Activated CD4-positive, alpha-beta T cell treated with anti-CD3 and anti-CD28 coated beads, Interleukin-10, Interleukin-2, amounts not matched to agents 100 ng/mL and 50 ng/mL, durations not matched to agents 16 hours and 8 hours (primary cell): ENCODE data around the gene TSHZ3.

Experiments used
- DNase-seq: peaks from one replicate; pipeline ENCODE4 v3.0.0-alpha.2; 2020

Gene TSHZ3

GRCh38 chr19:31337008-31337914, 12.0 kb downstream of the TSHZ3 start:
- no peak for DNase-seq

GRCh38 chr19:31335716-31336115, 13.5 kb downstream of the TSHZ3 start:
- no peak for DNase-seq

GRCh38 chr19:31334849-31335624, 14.2 kb downstream of the TSHZ3 start:
- DNase-seq: no peak

GRCh38 chr19:31334101-31334848, 15.0 kb downstream of the TSHZ3 start:
- DNase-seq: no peak

GRCh38 chr19:31332096-31332495, 17.1 kb downstream of the TSHZ3 start:
- DNase-seq: no peak

- no peak for DNase-seq
These were observed 17.7 kb downstream of the TSHZ3 start for GRCh38 chr19:31331536-31331935.

- no peak for DNase-seq
These were observed 18.5 kb downstream of the TSHZ3 start for GRCh38 chr19:31330761-31331160.

- no peak for DNase-seq
These were observed 19.0 kb downstream of the TSHZ3 start for GRCh38 chr19:31330237-31330636.

- DNase-seq: no peak
These were observed 19.4 kb downstream of the TSHZ3 start for GRCh38 chr19:31329819-31330218.

GRCh38 chr19:31328238-31328637, 21.0 kb downstream of the TSHZ3 start:
- no peak for DNase-seq

GRCh38 chr19:31326329-31327028, 22.8 kb downstream of the TSHZ3 start:
- DNase-seq: no peak

- no peak for DNase-seq
These were observed 23.9 kb downstream of the TSHZ3 start for GRCh38 chr19:31325342-31325741.

- DNase-seq: no peak
These were observed 29.8 kb downstream of the TSHZ3 start for GRCh38 chr19:31319465-31319864.

- no peak for DNase-seq
These were observed 30.3 kb downstream of the TSHZ3 start for GRCh38 chr19:31318790-31319425.

- no peak for DNase-seq
These were observed 31.7 kb downstream of the TSHZ3 start for GRCh38 chr19:31317570-31317969.

GRCh38 chr19:31317093-31317492, 32.1 kb downstream of the TSHZ3 start:
- DNase-seq: no peak

GRCh38 chr19:31316201-31316951, 32.9 kb downstream of the TSHZ3 start:
- no peak for DNase-seq

- no peak for DNase-seq
These were observed 33.6 kb downstream of the TSHZ3 start for GRCh38 chr19:31315652-31316051.

GRCh38 chr19:31314849-31315629, 34.2 kb downstream of the TSHZ3 start:
- DNase-seq: no peak

- DNase-seq: no peak
These were observed 35.1 kb downstream of the TSHZ3 start for GRCh38 chr19:31314156-31314555.
